ENCODE results near the gene LHX4. TPM values are rescaled to one million over a fixed set of nuclear protein-coding genes. Genes with fewer than 3 reads are reported as not detected.

LHX4 gene
- total RNA-seq, 4 donors from 2014 or later, result 0.48 to 1.2 TPM; not detected in 2

DNA sequence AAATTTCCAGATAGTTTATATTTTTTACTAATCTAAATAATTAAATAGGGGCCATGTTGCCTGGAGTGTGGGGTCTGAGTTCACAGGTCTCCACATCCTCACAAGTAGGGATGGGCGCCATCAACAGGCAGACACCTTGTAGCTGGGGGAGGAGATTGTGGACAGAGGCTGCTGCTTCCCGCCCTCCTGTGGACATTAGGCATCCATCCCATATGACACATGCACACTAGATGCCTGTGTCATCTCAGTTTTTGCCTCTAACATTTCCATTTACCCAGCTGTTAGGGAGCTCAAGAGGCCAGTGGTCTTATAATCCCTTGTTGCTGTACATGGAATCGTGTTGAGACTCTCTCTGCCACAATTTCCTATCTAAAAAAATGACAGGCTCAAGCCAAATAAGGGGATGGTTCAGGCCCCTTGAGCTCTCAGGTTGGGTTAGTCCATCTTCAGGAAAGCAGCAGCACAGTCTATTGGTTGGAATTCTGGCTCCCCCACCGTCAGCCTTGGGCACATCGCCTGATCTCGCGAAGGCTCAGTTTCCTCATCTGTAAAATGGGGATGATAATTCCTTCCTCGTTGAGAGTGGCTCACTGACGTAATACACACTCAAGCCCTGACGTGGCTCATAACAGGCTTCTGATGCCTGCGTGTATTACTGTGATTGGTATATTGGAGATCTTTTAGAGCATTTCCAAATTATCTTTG is 13.6 kb downstream of the LHX4 start:
- intact Hi-C loops (cut with DNase I; ENCODE audit: low total_unique reads), result no loop called here

DNA sequence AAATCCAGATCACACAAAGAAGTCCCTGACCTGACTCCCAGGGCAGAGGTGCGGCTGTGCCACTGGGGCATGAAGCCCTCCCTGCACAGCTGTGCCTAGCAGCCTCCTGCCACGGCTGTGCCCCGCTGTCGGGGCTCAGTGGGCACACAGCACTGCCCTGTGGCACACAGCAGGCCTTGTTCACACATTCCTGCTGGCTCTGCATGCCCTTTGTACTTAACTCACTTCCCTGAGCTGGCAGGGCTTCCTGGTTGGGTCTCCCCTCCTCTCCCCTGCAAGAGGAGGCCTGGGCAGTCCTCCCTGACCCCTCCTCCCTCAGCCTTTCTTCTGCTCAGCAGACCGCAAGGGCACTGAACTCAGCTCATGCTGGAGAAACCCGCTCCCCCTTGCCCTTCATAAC is 14.8 kb downstream of the LHX4 start:
- H3K27me3 ChIP-seq, result peaks cover 47% of the 10 kb centered on the region

More for the DNA sequence above, 13.6 kb downstream of the LHX4 start:
- Histone ChIP-seq H3K4me3 (no peak overlapping the region), H3K27ac (no peak overlapping the region), H3K9me3 (no peaks in the 10 kb centered on the region), H3K4me1 (peaks cover 0 to 6% (median 0%) of the 10 kb centered on the region in 4 donors), H3K27me3 (peaks cover 59% of the 10 kb centered on the region), H3K36me3 (no peaks in the 10 kb centered on the region)
- no peak for DNase-seq
- TF ChIP-seq POLR2AphosphoS5 (IDR thresholded peaks at IDR 0.05) (no peak), POLR2A (IDR thresholded peaks at IDR 0.05) (no peak), EP300 (IDR thresholded peaks at IDR 0.05; ENCODE audit: low read depth) (no peak), CTCF (IDR thresholded peaks at IDR 0.05) (no peak)
- 83 to 96% methylated on average over 4 to 11 of the region's 11 CpGs for WGBS, 2 donors (ENCODE audit: low coverage in 1 of 2)
- in situ Hi-C loops (cut with MboI; ENCODE audit: low pct_ligation_motif_present in 1 of 4, low pct_unique_long_range_greater_than_20kb in 1 of 4, low sequenced_read_pairs in 3 of 4), result loop anchor here in 1 of 4 donors (10.0 kb wide), 1 partner anchor 241 kb away; no protein-coding TSS in a partner anchor

GRCh38 chr1:180246579-180246978 is 16.5 kb downstream of the LHX4 start:
- H3K27ac ChIP-seq, result no peak overlapping the region
- DNase-seq, result no peak
- 68 to 78% methylated on average over 4 to 5 of the region's 5 CpGs for WGBS, 2 donors (ENCODE audit: low coverage in 1 of 2)
- intact Hi-C loops (cut with DNase I; ENCODE audit: low total_unique reads), result no loop called here
- peaks cover 30% of the 10 kb centered on the region for H3K27me3 ChIP-seq
- in situ Hi-C loops (cut with MboI; ENCODE audit: low pct_ligation_motif_present in 1 of 4, low pct_unique_long_range_greater_than_20kb in 1 of 4, low sequenced_read_pairs in 3 of 4), result loop anchor here in 1 of 4 donors (10.0 kb wide), 1 partner anchor 238 kb away; no protein-coding TSS in a partner anchor
- H3K4me1 ChIP-seq, result peaks cover 0 to 6% (median 0%) of the 10 kb centered on the region in 4 donors
- no peak overlapping the region for H3K4me3 ChIP-seq
- TF ChIP-seq POLR2AphosphoS5 (IDR thresholded peaks at IDR 0.05), result no peak
- TF ChIP-seq CTCF (IDR thresholded peaks at IDR 0.05), result no peak
- TF ChIP-seq POLR2A (IDR thresholded peaks at IDR 0.05), result no peak
- TF ChIP-seq EP300 (IDR thresholded peaks at IDR 0.05; ENCODE audit: low read depth), result no peak
- H3K9me3 ChIP-seq, result no peaks in the 10 kb centered on the region
- H3K36me3 ChIP-seq, result no peaks in the 10 kb centered on the region

More for the DNA sequence above, 14.8 kb downstream of the LHX4 start:
- Histone ChIP-seq H3K4me3 (no peak overlapping the region), H3K4me1 (peaks cover 0 to 6% (median 0%) of the 10 kb centered on the region in 4 donors), H3K9me3 (no peaks in the 10 kb centered on the region), H3K36me3 (no peaks in the 10 kb centered on the region), H3K27ac (no peak overlapping the region)
- no peak for TF ChIP-seq EP300 (IDR thresholded peaks at IDR 0.05; ENCODE audit: low read depth)
- TF ChIP-seq POLR2A (IDR thresholded peaks at IDR 0.05), result no peak
- no peak for TF ChIP-seq CTCF (IDR thresholded peaks at IDR 0.05)
- no peak for TF ChIP-seq POLR2AphosphoS5 (IDR thresholded peaks at IDR 0.05)
- intact Hi-C loops (cut with DNase I; ENCODE audit: low total_unique reads), result no loop called here
- no peak for DNase-seq
- 79 to 100% methylated on average over 2 to 6 of the region's 6 CpGs for WGBS, 2 donors (ENCODE audit: low coverage in 1 of 2)
- in situ Hi-C loops (cut with MboI; ENCODE audit: low pct_ligation_motif_present in 1 of 4, low pct_unique_long_range_greater_than_20kb in 1 of 4, low sequenced_read_pairs in 3 of 4), result loop anchor here in 1 of 4 donors (10.0 kb wide), 1 partner anchor 240 kb away; no protein-coding TSS in a partner anchor

- DNase-seq, result no peak
- 82% methylated on average over 3 of the region's 3 CpGs; no CpG with 5 or more reads in 1 of the 2 donors for WGBS, 2 donors (ENCODE audit: low coverage in 1 of 2)
- Histone ChIP-seq H3K9me3 (no peaks in the 10 kb centered on the region), H3K27me3 (peaks cover 25% of the 10 kb centered on the region), H3K36me3 (no peaks in the 10 kb centered on the region), H3K4me1 (peaks cover 0 to 6% (median 0%) of the 10 kb centered on the region in 4 donors), H3K27ac (no peak overlapping the region), H3K4me3 (no peak overlapping the region)
- in situ Hi-C loops (cut with MboI; ENCODE audit: low pct_ligation_motif_present in 1 of 4, low pct_unique_long_range_greater_than_20kb in 1 of 4, low sequenced_read_pairs in 3 of 4), result loop anchor here in 1 of 4 donors (10.0 kb wide), 1 partner anchor 238 kb away; no protein-coding TSS in a partner anchor
- TF ChIP-seq EP300 (IDR thresholded peaks at IDR 0.05; ENCODE audit: low read depth), result no peak
- no peak for TF ChIP-seq CTCF (IDR thresholded peaks at IDR 0.05)
- no peak for TF ChIP-seq POLR2A (IDR thresholded peaks at IDR 0.05)
- TF ChIP-seq POLR2AphosphoS5 (IDR thresholded peaks at IDR 0.05), result no peak
- intact Hi-C loops (cut with DNase I; ENCODE audit: low total_unique reads), result no loop called here
These were observed 17.0 kb downstream of the LHX4 start for GRCh38 chr1:180247061-180247460.

All from transverse colon (tissue), 4 donors.